Trophoblast cell (in vitro differentiated cells and primary cell): Measurements from ENCODE around the gene GPRC5A.

Experiments
- DNase-seq, 2 donors: peaks; one replicate each; pipeline ENCODE4 v3.0.0-alpha.2; 2016
- H2AFZ ChIP-seq: 2 replicates; pipeline ENCODE4 v1.6.1; 2013; ENCODE audit warnings: low read length, moderate library complexity, mild to moderate bottlenecking; ENCODE audit not compliant: insufficient read depth, poor library complexity
- H2AK5ac ChIP-seq: 2 replicates; pipeline ENCODE4 v1.6.1; 2013; ENCODE audit warnings: mild to moderate bottlenecking, low read length
- H2BK120ac ChIP-seq: 2 replicates; pipeline ENCODE4 v1.6.1; 2013; ENCODE audit warnings: low read length, mild to moderate bottlenecking, moderate library complexity; ENCODE audit not compliant: insufficient read depth, poor library complexity
- H2BK12ac ChIP-seq: 2 replicates; pipeline ENCODE4 v1.6.1; 2013; ENCODE audit warnings: mild to moderate bottlenecking, low read length, moderate library complexity
- H2BK5ac ChIP-seq: 2 replicates; pipeline ENCODE4 v1.6.1; 2013; ENCODE audit warnings: low read length, low read depth, moderate library complexity, mild to moderate bottlenecking; ENCODE audit not compliant: poor library complexity
- H3K14ac ChIP-seq: 2 replicates; pipeline ENCODE4 v1.6.1; 2013; ENCODE audit warnings: mild to moderate bottlenecking, low read length
- H3K18ac ChIP-seq: 2 replicates; pipeline ENCODE4 v1.6.1; 2013; ENCODE audit warnings: mild to moderate bottlenecking, low read length
- H3K23ac ChIP-seq: 2 replicates; pipeline ENCODE4 v1.6.1; 2013; ENCODE audit warnings: low read length
- H3K27ac ChIP-seq: 2 replicates; pipeline ENCODE4 v1.5.1; 2013; ENCODE audit warnings: low read depth, mild to moderate bottlenecking, inconsistent platforms, low read length, moderate library complexity
- H3K27me3 ChIP-seq: 2 replicates; pipeline ENCODE4 v1.6.1; 2013; ENCODE audit warnings: inconsistent platforms, mild to moderate bottlenecking, low read length, moderate library complexity; ENCODE audit not compliant: insufficient read depth
- H3K36me3 ChIP-seq, 2 experiments: 1 replicate in 1 of 2; 2 replicates in 1 of 2; pipeline ENCODE4 v1.6.1; 2013; ENCODE audit warnings: low read length in 2 of 2, mild to moderate bottlenecking in 2 of 2, moderate library complexity in 1 of 2; ENCODE audit not compliant: insufficient read depth in 2 of 2, control insufficient read depth in 1 of 2
- H3K4ac ChIP-seq: 2 replicates; pipeline ENCODE4 v1.6.1; 2013; ENCODE audit warnings: low read depth, mild to moderate bottlenecking, low read length, moderate library complexity
- H3K4me1 ChIP-seq, 2 experiments: 1 replicate in 1 of 2; 2 replicates in 1 of 2; pipeline ENCODE4 v1.6.1; 2013; ENCODE audit warnings: low read length in 2 of 2, mild to moderate bottlenecking in 2 of 2, moderate library complexity in 1 of 2; ENCODE audit not compliant: insufficient read depth in 2 of 2, control insufficient read depth in 1 of 2
- H3K4me2 ChIP-seq: 2 replicates; pipeline ENCODE4 v1.6.1; 2013; ENCODE audit warnings: inconsistent platforms, mild to moderate bottlenecking, low read length, moderate library complexity
- H3K4me3 ChIP-seq: 2 replicates; pipeline ENCODE4 v1.5.1; 2013; ENCODE audit warnings: mild to moderate bottlenecking, low read depth, low read length, inconsistent platforms
- H3K79me1 ChIP-seq: one replicate; pipeline ENCODE4 v1.6.1; 2013; ENCODE audit warnings: low read length
- H3K79me2 ChIP-seq: 2 replicates; pipeline ENCODE4 v1.6.1; 2013; ENCODE audit warnings: low read length, mild to moderate bottlenecking; ENCODE audit not compliant: control insufficient read depth, insufficient read depth, poor library complexity
- H3K9ac ChIP-seq: 2 replicates; pipeline ENCODE4 v1.6.1; 2013; ENCODE audit warnings: mild to moderate bottlenecking, low read length
- H3K9me3 ChIP-seq: 2 replicates; pipeline ENCODE4 v1.6.1; 2013; ENCODE audit warnings: low read depth, mild to moderate bottlenecking, control low read depth, inconsistent platforms, low read length; ENCODE audit not compliant: insufficient read depth
- H4K12ac ChIP-seq: 2 replicates; pipeline ENCODE4 v1.6.1; 2013; ENCODE audit warnings: low read depth, mild to moderate bottlenecking, low read length, moderate library complexity
- H4K8ac ChIP-seq: 2 replicates; pipeline ENCODE4 v1.6.1; 2013; ENCODE audit warnings: low read depth, mild to moderate bottlenecking, low read length, moderate library complexity
- H4K91ac ChIP-seq: one replicate; pipeline ENCODE4 v1.6.1; 2013; ENCODE audit warnings: low read depth, mild to moderate bottlenecking, low read length, moderate library complexity
- WGBS: extraction: QIAGEN DNeasy Blood & Tissue Kit; methylation state at CpG from one replicate; pipeline ENCODE4 v1.1.7; 2013; ENCODE audit warnings: missing lambda C conversion rate; ENCODE audit not compliant: insufficient read length, insufficient coverage; ENCODE audit errors: extremely low coverage; 5-methylcytosine and 5-hydroxymethylcytosine counted together

GPRC5A gene

DNA sequence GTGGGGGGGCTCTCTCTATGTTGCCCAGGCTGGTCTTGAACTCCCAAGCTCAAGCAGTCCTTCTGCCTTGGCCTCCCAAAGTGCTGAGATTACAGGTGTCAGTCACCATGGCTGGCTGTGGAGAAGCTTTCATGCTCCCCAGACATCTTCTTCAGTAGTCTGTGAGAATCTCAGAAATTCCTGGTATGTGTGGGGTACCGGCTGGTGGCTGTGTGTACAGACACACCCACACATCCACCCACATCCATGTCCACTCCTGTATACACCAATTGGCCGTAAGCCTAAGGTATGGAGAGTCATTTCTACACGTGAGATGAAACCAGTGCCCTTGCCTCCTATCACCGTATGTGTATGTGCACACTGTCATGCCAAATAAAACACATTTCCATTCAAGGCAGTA lies 32.8 kb downstream of the GPRC5A start:
- no peak overlapping the region for H4K91ac ChIP-seq
- no peak overlapping the region for H2AK5ac ChIP-seq
- no peak overlapping the region for H2BK120ac ChIP-seq
- no peaks in the 10 kb centered on the region for H3K9me3 ChIP-seq
- DNase-seq: no peak
- H3K27ac ChIP-seq: no peak overlapping the region
- no peak overlapping the region for H3K4me3 ChIP-seq
- no peak overlapping the region for H3K14ac ChIP-seq
- H3K4ac ChIP-seq: no peak overlapping the region
- WGBS: no CpG with 5 or more reads among the region's 4 CpGs
- H4K12ac ChIP-seq: no peak overlapping the region
- no peak overlapping the region for H3K18ac ChIP-seq
- peak overlapping the region; percentile 7 for H3K23ac ChIP-seq
- no peak overlapping the region for H2AFZ ChIP-seq
- peaks cover 12% of the 10 kb centered on the region for H3K79me1 ChIP-seq
- no peak overlapping the region for H3K4me2 ChIP-seq
- no peaks in the 10 kb centered on the region for H3K79me2 ChIP-seq
- H2BK12ac ChIP-seq: peak overlapping the region; percentile 18
- no peak overlapping the region for H2BK5ac ChIP-seq
- H3K4me1 ChIP-seq: peaks cover 7 to 10% of the 10 kb centered on the region in 2 experiments
- no peak overlapping the region for H4K8ac ChIP-seq
- peaks cover 0 to 3% of the 10 kb centered on the region in 2 experiments for H3K36me3 ChIP-seq
- H3K27me3 ChIP-seq: no peaks in the 10 kb centered on the region
- no peak overlapping the region for H3K9ac ChIP-seq

DNA sequence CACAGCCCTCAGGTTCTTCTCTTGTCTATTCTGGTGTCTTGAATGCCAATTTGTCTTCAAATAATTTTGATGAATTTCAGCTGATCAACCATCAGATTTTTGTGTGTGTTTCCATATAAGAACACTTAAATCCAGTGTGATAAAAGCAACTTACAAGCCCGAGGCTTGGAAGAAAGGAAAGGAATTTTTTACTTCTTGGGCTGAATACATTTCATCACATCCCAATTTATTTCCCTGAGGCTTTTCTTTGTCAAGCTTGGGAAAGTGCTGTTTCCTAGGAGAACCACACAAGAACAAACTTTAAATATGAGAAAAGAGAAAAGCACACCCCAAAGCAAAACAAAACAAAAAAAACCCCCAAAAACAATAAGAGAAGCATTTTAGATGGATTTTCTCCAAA lies 34.0 kb downstream of the GPRC5A start:
- Histone ChIP-seq H3K23ac (no peak overlapping the region), H2AK5ac (no peak overlapping the region), H3K4ac (no peak overlapping the region), H2AFZ (no peak overlapping the region), H3K27ac (no peak overlapping the region), H4K12ac (no peak overlapping the region), H2BK120ac (no peak overlapping the region), H3K18ac (no peak overlapping the region), H3K9me3 (peaks cover 2% of the 10 kb centered on the region), H3K79me2 (no peaks in the 10 kb centered on the region), H4K91ac (no peak overlapping the region), H3K4me3 (no peak overlapping the region), H3K14ac (no peak overlapping the region), H3K36me3 (peaks cover 0 to 6% of the 10 kb centered on the region in 2 experiments), H3K9ac (no peak overlapping the region), H4K8ac (no peak overlapping the region), H3K4me1 (peaks cover 10 to 13% of the 10 kb centered on the region in 2 experiments), H2BK12ac (no peak overlapping the region), H3K79me1 (peaks cover 12% of the 10 kb centered on the region), H3K4me2 (no peak overlapping the region), H3K27me3 (no peaks in the 10 kb centered on the region), H2BK5ac (no peak overlapping the region)
- DNase-seq: no peak
- no CpG with 5 or more reads among the region's 1 CpG for WGBS

DNA sequence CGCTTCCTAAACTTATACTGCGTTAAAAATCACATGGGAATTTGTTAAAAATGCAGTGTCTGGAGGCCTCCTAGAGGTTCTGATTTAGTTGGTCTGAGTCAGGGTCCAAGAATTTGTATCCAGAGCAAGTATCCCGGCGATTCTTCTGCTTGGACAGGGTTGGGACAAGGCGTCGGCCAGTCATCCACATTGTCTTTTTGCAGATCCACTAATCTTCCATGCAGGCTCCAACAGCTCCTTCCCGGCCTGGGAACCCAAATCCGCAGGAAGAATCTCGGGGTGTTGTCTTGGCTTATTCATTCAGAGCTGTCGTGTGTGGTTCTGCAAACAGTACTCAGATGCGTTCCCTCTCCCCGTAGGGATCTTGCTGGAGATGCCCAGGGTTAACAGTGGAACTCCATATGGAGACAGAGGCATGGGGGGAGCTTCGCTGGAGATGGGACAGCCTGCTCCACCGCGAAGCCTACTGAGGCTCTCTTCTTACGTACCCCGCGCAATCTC lies 35.3 kb downstream of the GPRC5A start:
- no peak overlapping the region for H3K4me2 ChIP-seq
- 100% methylated on average over 1 of the region's 18 CpGs for WGBS
- H2AFZ ChIP-seq: no peak overlapping the region
- peaks cover 2% of the 10 kb centered on the region for H3K9me3 ChIP-seq
- no peak overlapping the region for H3K4me3 ChIP-seq
- H3K27ac ChIP-seq: peak overlapping the region; percentile 60
- H2AK5ac ChIP-seq: no peak overlapping the region
- H3K18ac ChIP-seq: no peak overlapping the region
- DNase-seq: peak; percentile 60 to 83
- peaks cover 10 to 13% of the 10 kb centered on the region in 2 experiments for H3K4me1 ChIP-seq
- no peak overlapping the region for H3K23ac ChIP-seq
- H3K27me3 ChIP-seq: no peaks in the 10 kb centered on the region
- no peak overlapping the region for H4K12ac ChIP-seq
- no peak overlapping the region for H3K4ac ChIP-seq
- H3K79me1 ChIP-seq: peaks cover 12% of the 10 kb centered on the region
- H2BK12ac ChIP-seq: peak overlapping the region; percentile 5
- H3K9ac ChIP-seq: no peak overlapping the region
- peak overlapping the region; percentile 8 for H4K8ac ChIP-seq
- H4K91ac ChIP-seq: peak overlapping the region; percentile 40
- no peaks in the 10 kb centered on the region for H3K79me2 ChIP-seq
- H2BK5ac ChIP-seq: peak overlapping the region; percentile 5
- peaks cover 0 to 6% of the 10 kb centered on the region in 2 experiments for H3K36me3 ChIP-seq
- H3K14ac ChIP-seq: peak overlapping the region; percentile 10
- H2BK120ac ChIP-seq: peak overlapping the region; percentile 9

DNA sequence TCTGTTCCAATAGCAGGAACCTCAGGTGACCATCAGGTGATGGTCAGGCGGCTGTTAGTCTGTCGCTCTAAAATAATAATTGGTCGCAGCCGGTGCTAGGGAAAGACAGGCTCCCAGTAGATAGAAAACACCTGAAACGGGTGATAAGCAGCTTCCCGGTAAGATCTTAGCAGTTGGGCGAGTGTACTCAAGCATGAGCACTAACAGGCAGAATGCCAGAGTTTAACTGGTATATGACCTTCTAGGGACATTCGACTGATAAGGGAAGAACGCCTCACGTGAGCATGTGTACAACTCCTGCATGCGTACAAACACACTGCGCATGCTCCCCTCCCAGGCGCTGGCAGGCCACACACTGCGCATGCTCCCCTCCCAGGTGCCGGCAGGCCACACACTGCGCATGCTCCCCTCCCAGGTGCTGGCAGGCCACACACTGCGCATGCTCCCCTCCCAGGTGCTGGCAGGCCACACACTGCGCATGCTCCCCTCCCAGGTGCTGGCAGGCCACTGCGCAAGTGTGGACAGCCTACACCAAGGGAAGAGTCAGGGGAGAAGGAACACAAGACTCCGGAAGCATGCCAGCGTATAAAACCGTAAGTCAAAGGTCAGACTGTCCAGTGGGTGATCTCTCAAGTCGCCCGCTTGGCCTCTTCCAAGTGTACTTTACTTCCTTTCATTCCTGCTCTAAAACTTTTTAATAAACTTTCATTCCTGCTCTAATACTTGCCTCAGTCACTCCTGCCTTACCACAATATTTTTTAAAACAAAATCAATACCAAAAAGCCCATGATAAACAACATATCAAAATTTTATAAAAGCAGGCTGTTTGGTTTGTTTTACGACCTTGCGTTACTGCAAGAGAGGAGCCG lies 36.1 kb downstream of the GPRC5A start:
- no peak overlapping the region for H3K18ac ChIP-seq
- WGBS: no CpG with 5 or more reads among the region's 27 CpGs
- peak overlapping the region; percentile 40 for H4K91ac ChIP-seq
- no peak overlapping the region for H3K23ac ChIP-seq
- H2AK5ac ChIP-seq: no peak overlapping the region
- no peak overlapping the region for H3K4me3 ChIP-seq
- H3K4me2 ChIP-seq: peak overlapping the region; percentile 29
- no peak overlapping the region for H4K12ac ChIP-seq
- peaks cover 12% of the 10 kb centered on the region for H3K79me1 ChIP-seq
- H3K4ac ChIP-seq: no peak overlapping the region
- peaks cover 10 to 13% of the 10 kb centered on the region in 2 experiments for H3K4me1 ChIP-seq
- no peaks in the 10 kb centered on the region for H3K79me2 ChIP-seq
- peaks cover 0 to 6% of the 10 kb centered on the region in 2 experiments for H3K36me3 ChIP-seq
- DNase-seq: peak; percentile 87 to 96
- H3K9ac ChIP-seq: no peak overlapping the region
- H3K9me3 ChIP-seq: peaks cover 2% of the 10 kb centered on the region
- no peak overlapping the region for H2AFZ ChIP-seq
- no peak overlapping the region for H2BK120ac ChIP-seq
- H3K27me3 ChIP-seq: no peaks in the 10 kb centered on the region
- H2BK5ac ChIP-seq: no peak overlapping the region
- H4K8ac ChIP-seq: peak overlapping the region; percentile 4
- H3K27ac ChIP-seq: peak overlapping the region; percentile 60
- H2BK12ac ChIP-seq: no peak overlapping the region
- no peak overlapping the region for H3K14ac ChIP-seq
